Neural crest cell (in vitro differentiated cells): ENCODE data around the gene RSPRY1. TPM values are rescaled to one million over a fixed set of nuclear protein-coding genes. Genes with fewer than 3 reads are reported as not detected.

ENCODE experiments used
- DNase-seq: peaks from one replicate; pipeline ENCODE4 v3.0.0; 2021; ENCODE audit warnings: low read depth, mixed read lengths, low spot score
- H3K27ac Mint-ChIP-seq: one replicate; pipeline ENCODE4 v1.8.0; 2021; ENCODE audit warnings: mild to moderate bottlenecking, mixed read lengths; ENCODE audit not compliant: unreplicated experiment
- H3K27me3 Mint-ChIP-seq: 2 replicates; pipeline ENCODE4 v1.8.0; 2021; ENCODE audit warnings: low read depth, mild to moderate bottlenecking, mixed read lengths
- H3K36me3 Mint-ChIP-seq: 2 replicates; pipeline ENCODE4 v1.8.0; 2021; ENCODE audit warnings: low read depth, mild to moderate bottlenecking, mixed read lengths
- H3K4me1 Mint-ChIP-seq: 2 replicates; pipeline ENCODE4 v1.8.0; 2021; ENCODE audit warnings: mixed read lengths
- H3K4me3 Mint-ChIP-seq: one replicate; pipeline ENCODE4 v1.8.0; 2021; ENCODE audit warnings: mild to moderate bottlenecking, mixed read lengths
- H3K9me3 Mint-ChIP-seq: 2 replicates; pipeline ENCODE4 v1.8.0; 2021; ENCODE audit warnings: mixed read lengths
- total RNA-seq: library from RNA; stranded (reverse); gene quantifications from 2 replicates; pipeline ENCODE4 v1.2.1, GENCODE V29; 2021
- TF ChIP-seq, protein P1 (sequence below): fragments of 200-600 bp; sonication (generic); conservative IDR thresholded peaks from 2 replicates; pipeline ENCODE4 v1.5.0; 2021; ENCODE audit warnings: antibody characterized with exemption, mild to moderate bottlenecking

The RSPRY1 gene
- total RNA-seq, 1 donor from 2014 or later: 53.4 TPM

DNA sequence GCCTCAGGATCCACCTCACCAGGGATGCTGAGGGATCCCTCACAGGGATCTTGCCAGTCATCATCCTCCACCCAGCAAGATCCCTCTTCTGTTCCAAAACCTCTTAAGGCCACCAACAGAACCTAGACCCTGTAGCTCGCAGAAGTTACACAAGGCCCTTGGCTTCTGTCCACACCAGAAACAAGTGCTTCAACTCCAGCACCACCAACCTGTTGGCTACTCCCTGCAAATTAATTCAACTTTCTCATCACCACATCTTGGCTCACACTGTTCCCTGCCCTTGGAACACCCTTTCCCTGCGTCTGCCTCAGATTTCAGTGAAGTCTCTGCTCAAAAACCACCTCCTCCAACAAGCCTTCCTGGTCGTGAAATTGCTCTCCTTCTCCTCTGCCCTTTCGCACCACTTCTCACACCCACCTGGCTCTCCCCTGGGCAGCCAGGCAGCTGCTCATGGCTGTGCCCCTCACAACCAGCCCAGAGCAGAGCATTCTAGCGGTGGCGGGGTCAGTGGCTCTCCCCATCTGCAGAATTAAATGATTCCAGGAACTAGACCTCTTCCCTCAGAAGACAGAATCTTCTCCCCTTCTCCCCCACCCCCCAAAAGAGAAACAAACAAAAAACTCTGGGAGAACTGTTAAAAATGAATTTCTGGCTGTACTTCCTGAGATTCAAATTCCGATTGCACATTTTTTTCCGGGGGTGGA is 96.5 kb downstream of the RSPRY1 start:
- H3K9me3 Mint-ChIP-seq: no peaks in the 10 kb centered on the region
- H3K4me1 Mint-ChIP-seq: no peaks in the 10 kb centered on the region
- H3K27ac Mint-ChIP-seq: peak overlapping the region; percentile 36
- DNase-seq: no peak
- no peaks in the 10 kb centered on the region for H3K36me3 Mint-ChIP-seq
- TF ChIP-seq, protein P1, sequence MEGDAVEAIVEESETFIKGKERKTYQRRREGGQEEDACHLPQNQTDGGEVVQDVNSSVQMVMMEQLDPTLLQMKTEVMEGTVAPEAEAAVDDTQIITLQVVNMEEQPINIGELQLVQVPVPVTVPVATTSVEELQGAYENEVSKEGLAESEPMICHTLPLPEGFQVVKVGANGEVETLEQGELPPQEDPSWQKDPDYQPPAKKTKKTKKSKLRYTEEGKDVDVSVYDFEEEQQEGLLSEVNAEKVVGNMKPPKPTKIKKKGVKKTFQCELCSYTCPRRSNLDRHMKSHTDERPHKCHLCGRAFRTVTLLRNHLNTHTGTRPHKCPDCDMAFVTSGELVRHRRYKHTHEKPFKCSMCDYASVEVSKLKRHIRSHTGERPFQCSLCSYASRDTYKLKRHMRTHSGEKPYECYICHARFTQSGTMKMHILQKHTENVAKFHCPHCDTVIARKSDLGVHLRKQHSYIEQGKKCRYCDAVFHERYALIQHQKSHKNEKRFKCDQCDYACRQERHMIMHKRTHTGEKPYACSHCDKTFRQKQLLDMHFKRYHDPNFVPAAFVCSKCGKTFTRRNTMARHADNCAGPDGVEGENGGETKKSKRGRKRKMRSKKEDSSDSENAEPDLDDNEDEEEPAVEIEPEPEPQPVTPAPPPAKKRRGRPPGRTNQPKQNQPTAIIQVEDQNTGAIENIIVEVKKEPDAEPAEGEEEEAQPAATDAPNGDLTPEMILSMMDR: no peak
- no peak overlapping the region for H3K4me3 Mint-ChIP-seq
- peaks cover 44% of the 10 kb centered on the region for H3K27me3 Mint-ChIP-seq

DNA sequence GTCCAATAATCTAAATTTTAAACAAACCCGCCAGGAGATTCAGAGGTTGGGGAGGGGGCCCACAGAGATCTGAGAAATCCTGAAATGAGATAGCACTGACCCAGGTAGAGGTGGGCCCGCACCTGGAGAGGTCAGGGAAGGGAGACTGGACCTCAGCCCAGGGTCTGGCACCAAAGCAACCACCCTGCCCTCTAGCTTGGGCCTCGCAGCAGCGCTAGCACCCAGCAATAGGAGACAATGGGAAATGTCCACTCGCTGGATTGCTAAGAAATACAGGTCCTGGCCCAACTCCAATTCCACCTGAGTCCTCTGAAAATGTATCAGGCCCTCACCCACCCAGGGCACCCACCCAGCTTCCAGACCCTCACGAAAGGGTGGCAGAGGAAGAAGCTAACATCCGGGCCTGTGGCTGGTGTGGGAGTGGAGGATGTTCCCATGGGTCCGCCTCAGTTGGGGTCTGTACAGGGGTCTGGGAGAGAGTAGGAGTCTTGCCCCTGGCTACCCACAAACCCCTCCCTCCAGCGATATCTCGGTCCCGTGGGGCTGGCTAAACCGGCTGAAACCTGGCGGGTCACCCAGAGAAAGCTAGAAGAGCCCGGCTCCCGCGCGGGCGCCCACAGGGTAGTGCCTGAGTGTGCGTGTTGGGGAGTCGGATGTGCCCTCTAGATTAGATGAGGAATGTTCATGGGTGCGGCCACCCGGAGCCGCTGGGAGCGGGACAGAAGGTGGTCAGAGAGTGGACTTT is 97.3 kb downstream of the RSPRY1 start:
- TF ChIP-seq, protein P1: no peak
- no peaks in the 10 kb centered on the region for H3K4me1 Mint-ChIP-seq
- no peaks in the 10 kb centered on the region for H3K36me3 Mint-ChIP-seq
- DNase-seq: no peak
- H3K27ac Mint-ChIP-seq: no peak overlapping the region
- peaks cover 48% of the 10 kb centered on the region for H3K27me3 Mint-ChIP-seq
- H3K4me3 Mint-ChIP-seq: peak overlapping the region; percentile 71
- no peaks in the 10 kb centered on the region for H3K9me3 Mint-ChIP-seq

DNA sequence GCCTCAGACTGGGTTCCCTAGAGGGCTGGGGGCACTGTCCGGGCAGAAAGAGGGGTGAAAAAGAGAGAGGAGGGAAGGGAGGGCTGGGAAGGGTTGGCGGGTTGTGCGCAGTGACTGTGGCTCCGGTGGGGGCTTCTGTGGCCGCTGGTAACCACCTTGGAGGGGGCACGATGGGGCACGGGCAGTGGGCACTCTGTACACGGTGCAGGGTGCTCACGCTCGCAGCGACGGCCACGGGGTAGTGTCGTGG is 97.8 kb downstream of the RSPRY1 start:
- Mint-ChIP-seq H3K4me3 (peak overlapping the region; percentile 71), H3K27ac (no peak overlapping the region), H3K9me3 (no peaks in the 10 kb centered on the region), H3K4me1 (no peaks in the 10 kb centered on the region), H3K27me3 (peaks cover 48% of the 10 kb centered on the region), H3K36me3 (no peaks in the 10 kb centered on the region)
- DNase-seq: no peak
- TF ChIP-seq, protein P1: no peak

DNA sequence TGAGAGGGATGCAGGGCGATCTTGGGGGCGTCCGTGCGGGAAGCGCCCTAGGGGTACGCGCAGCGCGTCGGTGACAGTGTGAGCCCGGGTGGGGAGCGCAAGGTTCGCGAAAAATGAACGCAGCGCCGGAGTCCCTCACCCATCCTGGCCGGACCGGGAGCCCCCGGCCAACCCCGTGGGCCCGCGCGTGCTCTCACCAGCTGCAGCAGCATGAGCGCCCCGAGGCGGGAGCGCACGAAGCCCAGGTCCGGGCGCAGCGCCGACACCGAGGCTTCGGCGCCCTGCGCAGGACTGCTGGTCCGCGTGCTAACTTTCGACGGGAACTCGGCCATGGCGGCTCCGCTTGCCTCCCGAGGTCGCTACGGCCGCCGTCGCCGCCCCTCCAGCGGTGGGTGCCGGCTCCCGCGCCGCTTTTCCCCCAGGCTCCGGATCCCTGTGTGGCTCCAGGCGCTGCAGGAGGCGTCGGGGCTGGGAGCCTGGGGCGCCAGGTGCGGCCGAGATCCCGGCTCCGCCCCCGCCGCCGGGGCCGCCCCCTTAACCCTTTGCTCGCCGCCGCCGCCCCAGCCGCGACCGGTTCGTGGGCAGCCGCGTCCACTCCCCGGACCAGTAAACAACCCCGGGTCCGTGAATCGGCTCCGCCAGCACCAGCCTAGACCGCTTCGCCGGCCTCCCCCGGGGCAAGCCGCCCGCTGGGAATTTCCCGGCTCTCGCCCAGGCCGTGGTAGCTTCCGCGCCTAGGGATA is 98.3 kb downstream of the RSPRY1 start, which contains the start of gene PLLP:
Gene PLLP (minus strand): TSS at position 464 of the 743 bp plus-strand sequence. CDS start 132 bp downstream, at position 332.
- Mint-ChIP-seq H3K27ac (no peak within 1 kb of the TSS), H3K27me3 (peaks cover 48% of the 10 kb centered on the region), H3K36me3 (no peaks in the 10 kb centered on the region), H3K9me3 (no peaks in the 10 kb centered on the region), H3K4me3 (peak within 1 kb of the TSS; percentile 73), H3K4me1 (peaks cover 2% of the 10 kb centered on the region)
- no peak for DNase-seq
- TF ChIP-seq, protein P1: no peak

DNA sequence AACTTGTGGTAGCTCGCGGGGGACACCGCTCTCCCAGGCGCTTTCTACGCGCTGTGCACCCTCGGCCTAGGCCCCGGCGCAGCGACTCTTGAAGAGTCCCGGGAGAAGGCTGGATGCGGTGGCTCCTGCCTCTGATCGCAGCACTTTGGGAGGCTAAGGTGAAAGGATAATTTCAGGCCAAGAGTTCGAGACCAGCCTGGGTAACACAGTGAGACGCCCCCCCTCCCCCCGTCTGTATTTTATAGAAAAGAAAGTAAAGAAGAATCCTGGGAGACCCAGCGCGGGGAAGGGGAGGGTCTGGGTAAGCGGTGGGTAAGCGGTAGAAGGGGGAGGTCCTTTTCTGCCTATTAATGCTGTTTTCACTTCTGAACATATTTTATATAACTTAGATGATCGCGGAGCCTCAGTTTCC is 98.8 kb downstream of the RSPRY1 start:
- H3K9me3 Mint-ChIP-seq: no peaks in the 10 kb centered on the region
- TF ChIP-seq, protein P1: no peak
- H3K27me3 Mint-ChIP-seq: peaks cover 48% of the 10 kb centered on the region

More for the DNA sequence above, 98.8 kb downstream of the RSPRY1 start:
- H3K4me3 Mint-ChIP-seq: peak overlapping the region; percentile 73
- no peaks in the 10 kb centered on the region for H3K36me3 Mint-ChIP-seq
- H3K4me1 Mint-ChIP-seq: peaks cover 7% of the 10 kb centered on the region
- DNase-seq: no peak
- no peak overlapping the region for H3K27ac Mint-ChIP-seq
